ENCODE measurements around the gene SEC23A. TPM values are rescaled to one million over a fixed set of nuclear protein-coding genes. Genes with fewer than 3 reads are reported as not detected.

The SEC23A gene
- total and polyA plus RNA-seq, 2 of the 13 experiments (the other 11 are each of a cell fraction or from before 2014, with no cell fraction given): 403 to 887 TPM

- no peak for TF ChIP-seq ZMAT5 (CRISPR knock-in tag; IDR thresholded peaks at IDR 0.05; ENCODE audit: borderline replicate concordance, low read depth)
- no peak for TF ChIP-seq SIX1 (CRISPR knock-in tag; IDR thresholded peaks at IDR 0.05; ENCODE audit: borderline replicate concordance)
- no peak for TF ChIP-seq POGZ (CRISPR knock-in tag; IDR thresholded peaks at IDR 0.05)
- TF ChIP-seq ATF4 (CRISPR knock-in tag; IDR thresholded peaks at IDR 0.05): no peak
- no peak for TF ChIP-seq ZNF749 (CRISPR knock-in tag; IDR thresholded peaks at IDR 0.05; ENCODE audit: borderline replicate concordance)
- TF ChIP-seq SSRP1 (CRISPR knock-in tag; IDR thresholded peaks at IDR 0.05): no peak
Observed at GRCh38 chr14:38993981-38994380, 109.1 kb downstream of the SEC23A start (continued).

- Histone ChIP-seq H3K4me1 (ENCODE audit: insufficient read depth, low read length) (no peaks in the 10 kb centered on the region), H3K4me3 (replicated peaks in 1 of 3; ENCODE audit: insufficient read depth in 1 of 3, low read depth in 2 of 3, low read length in 3 of 3) (no peak overlapping the region), H4K20me1 (ENCODE audit: insufficient read depth, low read length) (no peaks in the 10 kb centered on the region), H2AFZ (ENCODE audit: low read length) (no peak overlapping the region), H3K4me2 (ENCODE audit: low read depth, low read length) (no peak overlapping the region), H3K9me3 (ENCODE audit: low read length) (no peaks in the 10 kb centered on the region), H3K27ac (ENCODE audit: extremely low read length, insufficient read depth, low read length) (no peak overlapping the region), H3K27me3 (ENCODE audit: control insufficient read depth in 1 of 2, insufficient read depth in 2 of 2, low read length in 2 of 2) (no peaks in the 10 kb centered on the region), H3K36me3 (replicated peaks in 1 of 2; ENCODE audit: control insufficient read depth in 1 of 2, insufficient read depth in 2 of 2, low read length in 2 of 2) (no peaks in the 10 kb centered on the region), H3K79me2 (ENCODE audit: insufficient read depth, low read length) (no peaks in the 10 kb centered on the region), H3K9ac (ENCODE audit: insufficient read depth, low read depth, low read length) (no peak overlapping the region)
- ATAC-seq (no peak), DNase-seq (ENCODE audit: low spot score) (no peak), FAIRE-seq (no peak)
- in situ Hi-C loops (cut with HindIII; ENCODE audit: extremely low pct_ligation_motif_present, low pct_unique_long_range_greater_than_20kb) (no loop called here), intact Hi-C loops (cut with micrococcal nuclease; ENCODE audit: unreplicated experiment) (no loop called here)
- WGBS (ENCODE audit: low lambda C conversion rate): 50% methylated on average over 4 of the region's 4 CpGs
- CTCF ChIA-PET (ENCODE audit: low intra/inter-chr PET ratio, low total read pairs): no interaction called here
- no TSS peak for BruUV-seq (replicated peaks)
- POLR2A ChIA-PET: no interaction called here
- TF ChIP-seq CENPX (CRISPR knock-in tag; IDR thresholded peaks at IDR 0.05) (no peak), ZNF326 (CRISPR knock-in tag; IDR thresholded peaks at IDR 0.05; ENCODE audit: borderline replicate concordance) (no peak), KDM5B (CRISPR knock-in tag; IDR thresholded peaks at IDR 0.05; ENCODE audit: borderline replicate concordance) (no peak), KDM5A (IDR thresholded peaks at IDR 0.05; ENCODE audit: borderline replicate concordance, low read length) (no peak), ZNF430 (CRISPR knock-in tag; IDR thresholded peaks at IDR 0.05) (no peak), ZIK1 (CRISPR knock-in tag; IDR thresholded peaks at IDR 0.05; ENCODE audit: borderline replicate concordance, low read depth) (no peak), ZNF674 (CRISPR knock-in tag; IDR thresholded peaks at IDR 0.05; ENCODE audit: low read depth) (no peak), ZMYM2 (CRISPR knock-in tag; IDR thresholded peaks at IDR 0.05) (no peak), CERS6 (CRISPR knock-in tag; IDR thresholded peaks at IDR 0.05) (no peak), MXI1 (IDR thresholded peaks at IDR 0.05; ENCODE audit: borderline replicate concordance, low read depth, low read length) (no peak), XRCC5 (optimal IDR thresholded peaks at IDR 0.05; ENCODE audit: low read length) (no peak), ZNF605 (CRISPR knock-in tag; IDR thresholded peaks at IDR 0.05) (no peak), HNRNPK (IDR thresholded peaks at IDR 0.05; ENCODE audit: low read depth, low read length, poor library complexity, severe bottlenecking) (peak; percentile 71), PCBP2 (optimal IDR thresholded peaks at IDR 0.05; ENCODE audit: low read depth, low read length, poor library complexity, severe bottlenecking) (peak; percentile 65), MAFK (conservative IDR thresholded peaks at IDR 0.05 in 1 of 2, IDR thresholded peaks at IDR 0.05 in 1 of 2; ENCODE audit: low read length in 2 of 2) (peak; percentile 20 to 23; a peak in 1 of 4 replicates)
Observed at GRCh38 chr14:38992067-38992844, 110.8 kb downstream of the SEC23A start.
